Measurements from ENCODE around the gene CRAT. TPM values are rescaled to one million over a fixed set of nuclear protein-coding genes. Genes with fewer than 3 reads are reported as not detected.

The CRAT gene
- total and polyA plus RNA-seq, 5 experiments from 2014 or later = 10.7 to 15.5 (median 11.3) TPM

Other genes with a start within 250 kb of the CRAT start
- 10 to 100 TPM; 15.1 to 15.9 TPM for gene KYAT1, start 228.8 kb downstream of the CRAT start, total RNA-seq
- gene KYAT1, start 228.8 kb downstream of the CRAT start, polyA plus RNA-seq = 10 to 100 TPM in 2 of 3 donors, 1 to 10 TPM in 1; 9.3 to 10.8 (median 10.4) TPM
- 10 to 100 TPM; 27.5 to 29.4 TPM for gene LRRC8A, start 228.7 kb downstream of the CRAT start, total RNA-seq
- 10 to 100 TPM; 17.4 to 36.7 (median 22.1) TPM for gene LRRC8A, start 228.7 kb downstream of the CRAT start, polyA plus RNA-seq
- gene PHYHD1, start 189.8 kb downstream of the CRAT start, total RNA-seq = 1 to 10 TPM; 6.9 to 8.2 TPM
- 1 to 10 TPM; 2.6 to 7.4 (median 6.2) TPM for gene PHYHD1, start 189.8 kb downstream of the CRAT start, polyA plus RNA-seq
- 10 to 100 TPM; 10.3 to 11.1 TPM for gene DOLK, start 163.2 kb downstream of the CRAT start, total RNA-seq
- gene DOLK, start 163.2 kb downstream of the CRAT start, polyA plus RNA-seq = 1 to 10 TPM; 9.0 to 9.2 (median 9.1) TPM
- 10 to 100 TPM; 68.8 to 79.6 TPM for gene NUP188, start 163.1 kb downstream of the CRAT start, total RNA-seq
- 10 to 100 TPM; 21.9 to 36.8 (median 29.8) TPM for gene NUP188, start 163.1 kb downstream of the CRAT start, polyA plus RNA-seq
- gene SH3GLB2, start 82.5 kb downstream of the CRAT start, total RNA-seq = 100 to 1,000 TPM; 109 to 113 TPM
- 10 to 100 TPM; 21.7 to 40.9 (median 37.8) TPM for gene SH3GLB2, start 82.5 kb downstream of the CRAT start, polyA plus RNA-seq
- 10 to 100 TPM; 77.9 to 88.3 TPM for gene MIGA2, start 74.2 kb downstream of the CRAT start, total RNA-seq
- 10 to 100 TPM in 1 of 3 donors, 1 to 10 TPM in 2; 5.9 to 11.3 (median 7.2) TPM for gene MIGA2, start 74.2 kb downstream of the CRAT start, polyA plus RNA-seq
- 10 to 100 TPM in 1 of 2 experiments, 1 to 10 TPM in 1; 9.5 to 11.1 TPM for gene DOLPP1, start 29.7 kb downstream of the CRAT start, total RNA-seq
- 1 to 10 TPM; 5.7 to 7.9 (median 7.1) TPM for gene DOLPP1, start 29.7 kb downstream of the CRAT start, polyA plus RNA-seq
- gene PTPA, start 622 bp upstream of the CRAT start, total RNA-seq = 10 to 100 TPM; 59.7 to 60.6 TPM
- gene PTPA, start 622 bp upstream of the CRAT start, polyA plus RNA-seq = 10 to 100 TPM; 13.7 to 15.5 (median 14.2) TPM
- gene IER5L, start 67.5 kb upstream of the CRAT start, total RNA-seq = 1 to 10 TPM; 7.5 to 8.8 TPM
- under 1 TPM in 2 of 3 donors, not detected in 1; 0.05 to 0.49 TPM for gene IER5L, start 67.5 kb upstream of the CRAT start, polyA plus RNA-seq

Data from naive thymus-derived CD8-positive, alpha-beta T cell (primary cell).